Measurements from ENCODE around the gene TRIM15.

TRIM15 gene

GRCh38 chr6:30156262-30156599 is 7.1 kb upstream of the TRIM15 start (continued):
- TF ChIP-seq, protein P1, sequence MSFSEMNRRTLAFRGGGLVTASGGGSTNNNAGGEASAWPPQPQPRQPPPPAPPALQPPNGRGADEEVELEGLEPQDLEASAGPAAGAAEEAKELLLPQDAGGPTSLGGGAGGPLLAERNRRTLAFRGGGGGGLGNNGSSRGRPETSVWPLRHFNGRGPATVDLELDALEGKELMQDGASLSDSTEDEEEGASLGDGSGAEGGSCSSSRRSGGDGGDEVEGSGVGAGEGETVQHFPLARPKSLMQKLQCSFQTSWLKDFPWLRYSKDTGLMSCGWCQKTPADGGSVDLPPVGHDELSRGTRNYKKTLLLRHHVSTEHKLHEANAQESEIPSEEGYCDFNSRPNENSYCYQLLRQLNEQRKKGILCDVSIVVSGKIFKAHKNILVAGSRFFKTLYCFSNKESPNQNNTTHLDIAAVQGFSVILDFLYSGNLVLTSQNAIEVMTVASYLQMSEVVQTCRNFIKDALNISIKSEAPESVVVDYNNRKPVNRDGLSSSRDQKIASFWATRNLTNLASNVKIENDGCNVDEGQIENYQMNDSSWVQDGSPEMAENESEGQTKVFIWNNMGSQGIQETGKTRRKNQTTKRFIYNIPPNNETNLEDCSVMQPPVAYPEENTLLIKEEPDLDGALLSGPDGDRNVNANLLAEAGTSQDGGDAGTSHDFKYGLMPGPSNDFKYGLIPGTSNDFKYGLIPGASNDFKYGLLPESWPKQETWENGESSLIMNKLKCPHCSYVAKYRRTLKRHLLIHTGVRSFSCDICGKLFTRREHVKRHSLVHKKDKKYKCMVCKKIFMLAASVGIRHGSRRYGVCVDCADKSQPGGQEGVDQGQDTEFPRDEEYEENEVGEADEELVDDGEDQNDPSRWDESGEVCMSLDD (tag by site-specific recombination; IDR thresholded peaks at IDR 0.05), result no peak
- peak; percentile 91 for TF ChIP-seq ZEB2 (tag by site-specific recombination; IDR thresholded peaks at IDR 0.05)
- TF ChIP-seq ZSCAN4 (tag by site-specific recombination; IDR thresholded peaks at IDR 0.05), result 0 out of 2 replicates have a peak, but pooled peaks have one; percentile 21
- 0 out of 2 replicates have a peak, but pooled peaks have one; percentile 54 for TF ChIP-seq SP3 (tag by site-specific recombination; IDR thresholded peaks at IDR 0.05)
- TF ChIP-seq ZNF394 (tag by site-specific recombination; IDR thresholded peaks at IDR 0.05; ENCODE audit: borderline replicate concordance), result peak; percentile 47; the same call in 1 of the 2 replicates
- TF ChIP-seq ZNF138 (tag by site-specific recombination; IDR thresholded peaks at IDR 0.05; ENCODE audit: borderline replicate concordance), result no peak
- peak; percentile 83 for TF ChIP-seq KLF1 (tag by site-specific recombination; IDR thresholded peaks at IDR 0.05)
- TF ChIP-seq BCL11B (tag by site-specific recombination; IDR thresholded peaks at IDR 0.05; ENCODE audit: low read depth), result peak; percentile 43; the same call in 1 of the 2 replicates
- TF ChIP-seq CTCF (tag by site-specific recombination; IDR thresholded peaks at IDR 0.05), result no peak
- TF ChIP-seq SALL2 (tag by site-specific recombination; IDR thresholded peaks at IDR 0.05; ENCODE audit: borderline replicate concordance), result no peak
- TF ChIP-seq ZNF335 (tag by site-specific recombination; conservative IDR thresholded peaks at IDR 0.05), result peak; percentile 87
- TF ChIP-seq, protein P2, sequence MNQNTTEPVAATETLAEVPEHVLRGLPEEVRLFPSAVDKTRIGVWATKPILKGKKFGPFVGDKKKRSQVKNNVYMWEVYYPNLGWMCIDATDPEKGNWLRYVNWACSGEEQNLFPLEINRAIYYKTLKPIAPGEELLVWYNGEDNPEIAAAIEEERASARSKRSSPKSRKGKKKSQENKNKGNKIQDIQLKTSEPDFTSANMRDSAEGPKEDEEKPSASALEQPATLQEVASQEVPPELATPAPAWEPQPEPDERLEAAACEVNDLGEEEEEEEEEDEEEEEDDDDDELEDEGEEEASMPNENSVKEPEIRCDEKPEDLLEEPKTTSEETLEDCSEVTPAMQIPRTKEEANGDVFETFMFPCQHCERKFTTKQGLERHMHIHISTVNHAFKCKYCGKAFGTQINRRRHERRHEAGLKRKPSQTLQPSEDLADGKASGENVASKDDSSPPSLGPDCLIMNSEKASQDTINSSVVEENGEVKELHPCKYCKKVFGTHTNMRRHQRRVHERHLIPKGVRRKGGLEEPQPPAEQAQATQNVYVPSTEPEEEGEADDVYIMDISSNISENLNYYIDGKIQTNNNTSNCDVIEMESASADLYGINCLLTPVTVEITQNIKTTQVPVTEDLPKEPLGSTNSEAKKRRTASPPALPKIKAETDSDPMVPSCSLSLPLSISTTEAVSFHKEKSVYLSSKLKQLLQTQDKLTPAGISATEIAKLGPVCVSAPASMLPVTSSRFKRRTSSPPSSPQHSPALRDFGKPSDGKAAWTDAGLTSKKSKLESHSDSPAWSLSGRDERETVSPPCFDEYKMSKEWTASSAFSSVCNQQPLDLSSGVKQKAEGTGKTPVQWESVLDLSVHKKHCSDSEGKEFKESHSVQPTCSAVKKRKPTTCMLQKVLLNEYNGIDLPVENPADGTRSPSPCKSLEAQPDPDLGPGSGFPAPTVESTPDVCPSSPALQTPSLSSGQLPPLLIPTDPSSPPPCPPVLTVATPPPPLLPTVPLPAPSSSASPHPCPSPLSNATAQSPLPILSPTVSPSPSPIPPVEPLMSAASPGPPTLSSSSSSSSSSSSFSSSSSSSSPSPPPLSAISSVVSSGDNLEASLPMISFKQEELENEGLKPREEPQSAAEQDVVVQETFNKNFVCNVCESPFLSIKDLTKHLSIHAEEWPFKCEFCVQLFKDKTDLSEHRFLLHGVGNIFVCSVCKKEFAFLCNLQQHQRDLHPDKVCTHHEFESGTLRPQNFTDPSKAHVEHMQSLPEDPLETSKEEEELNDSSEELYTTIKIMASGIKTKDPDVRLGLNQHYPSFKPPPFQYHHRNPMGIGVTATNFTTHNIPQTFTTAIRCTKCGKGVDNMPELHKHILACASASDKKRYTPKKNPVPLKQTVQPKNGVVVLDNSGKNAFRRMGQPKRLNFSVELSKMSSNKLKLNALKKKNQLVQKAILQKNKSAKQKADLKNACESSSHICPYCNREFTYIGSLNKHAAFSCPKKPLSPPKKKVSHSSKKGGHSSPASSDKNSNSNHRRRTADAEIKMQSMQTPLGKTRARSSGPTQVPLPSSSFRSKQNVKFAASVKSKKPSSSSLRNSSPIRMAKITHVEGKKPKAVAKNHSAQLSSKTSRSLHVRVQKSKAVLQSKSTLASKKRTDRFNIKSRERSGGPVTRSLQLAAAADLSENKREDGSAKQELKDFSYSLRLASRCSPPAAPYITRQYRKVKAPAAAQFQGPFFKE (tag by site-specific recombination; IDR thresholded peaks at IDR 0.05; ENCODE audit: borderline replicate concordance), result no peak
- 0 out of 2 replicates have a peak, but pooled peaks have one; percentile 9 for TF ChIP-seq ZNF623 (tag by site-specific recombination; IDR thresholded peaks at IDR 0.05)
- TF ChIP-seq MZF1 (tag by site-specific recombination; IDR thresholded peaks at IDR 0.05; ENCODE audit: borderline replicate concordance), result peak; percentile 62
- TF ChIP-seq ZNF366 (tag by site-specific recombination; conservative IDR thresholded peaks at IDR 0.05), result peak; percentile 76
- peak; percentile 77 for TF ChIP-seq ZBTB21 (tag by site-specific recombination; IDR thresholded peaks at IDR 0.05)
- TF ChIP-seq, protein P3, sequence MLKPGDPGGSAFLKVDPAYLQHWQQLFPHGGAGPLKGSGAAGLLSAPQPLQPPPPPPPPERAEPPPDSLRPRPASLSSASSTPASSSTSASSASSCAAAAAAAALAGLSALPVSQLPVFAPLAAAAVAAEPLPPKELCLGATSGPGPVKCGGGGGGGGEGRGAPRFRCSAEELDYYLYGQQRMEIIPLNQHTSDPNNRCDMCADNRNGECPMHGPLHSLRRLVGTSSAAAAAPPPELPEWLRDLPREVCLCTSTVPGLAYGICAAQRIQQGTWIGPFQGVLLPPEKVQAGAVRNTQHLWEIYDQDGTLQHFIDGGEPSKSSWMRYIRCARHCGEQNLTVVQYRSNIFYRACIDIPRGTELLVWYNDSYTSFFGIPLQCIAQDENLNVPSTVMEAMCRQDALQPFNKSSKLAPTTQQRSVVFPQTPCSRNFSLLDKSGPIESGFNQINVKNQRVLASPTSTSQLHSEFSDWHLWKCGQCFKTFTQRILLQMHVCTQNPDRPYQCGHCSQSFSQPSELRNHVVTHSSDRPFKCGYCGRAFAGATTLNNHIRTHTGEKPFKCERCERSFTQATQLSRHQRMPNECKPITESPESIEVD (tag by site-specific recombination; IDR thresholded peaks at IDR 0.05), result no peak; the same call in 1 of the 2 replicates
- TF ChIP-seq ZNF639 (tag by site-specific recombination; IDR thresholded peaks at IDR 0.05), result peak; percentile 40; the same call in 1 of the 2 replicates
- TF ChIP-seq ZNF596 (tag by site-specific recombination; IDR thresholded peaks at IDR 0.05), result no peak
- peak; percentile 91 for TF ChIP-seq ZNF600 (tag by site-specific recombination; IDR thresholded peaks at IDR 0.05)
- TF ChIP-seq ZNF214 (tag by site-specific recombination; IDR thresholded peaks at IDR 0.05; ENCODE audit: borderline replicate concordance), result no peak
- peak; percentile 68 for TF ChIP-seq IKZF3 (tag by site-specific recombination; IDR thresholded peaks at IDR 0.05)
- peak; percentile 73 for TF ChIP-seq ZNF692 (tag by site-specific recombination; IDR thresholded peaks at IDR 0.05)

Data from HEK293 (cell line).